ENCODE measurements around the gene FAM120B. TPM values are rescaled to one million over a fixed set of nuclear protein-coding genes. Genes with fewer than 3 reads are reported as not detected.

Gene FAM120B
- total and polyA plus RNA-seq, 2 of the 4 experiments (the other 2 are of a cell fraction), result 15.3 to 28.0 TPM

- Histone ChIP-seq H3K9me3 (ENCODE audit: control insufficient read depth, insufficient read depth, low read length) (no peaks in the 10 kb centered on the region), H2BK15ac (ENCODE audit: low read depth, low read length) (no peak overlapping the region), H4K5ac (ENCODE audit: low read depth, low read length) (no peak overlapping the region), H2AK5ac (ENCODE audit: low read depth, low read length) (no peak overlapping the region), H3K23ac (ENCODE audit: low read depth, low read length) (no peak overlapping the region), H4K20me1 (ENCODE audit: insufficient read depth, low read length) (no peaks in the 10 kb centered on the region), H3K27me3 (ENCODE audit: control insufficient read depth, insufficient read depth, low read length) (peaks cover 5% of the 10 kb centered on the region; the same call in 1 of the 2 replicates), H2BK120ac (ENCODE audit: low read depth, low read length) (no peak overlapping the region), H2AFZ (replicated peaks; ENCODE audit: low read length, poor library complexity) (no peak overlapping the region), H3K4me1 (ENCODE audit: control insufficient read depth, insufficient read depth, low read length) (peaks cover 1% of the 10 kb centered on the region; the same call in 1 of the 2 replicates), H3K9ac (ENCODE audit: low read depth, low read length) (no peak overlapping the region), H3K56ac (ENCODE audit: extremely low read depth, insufficient read depth, low read length) (no peak overlapping the region), H3K79me1 (ENCODE audit: low read depth in 1 of 2, low read length in 2 of 2) (no peaks in the 10 kb centered on the region), H3K36me3 (ENCODE audit: control insufficient read depth, insufficient read depth, low read length) (no peaks in the 10 kb centered on the region), H3K18ac (ENCODE audit: low read depth, low read length) (no peak overlapping the region), H3K4me2 (ENCODE audit: low read depth, low read length) (no peak overlapping the region), H3K14ac (replicated peaks; ENCODE audit: low read depth, low read length) (no peak overlapping the region), H3K4ac (ENCODE audit: low read depth, low read length) (no peak overlapping the region), H2BK20ac (ENCODE audit: low read depth, low read length) (no peak overlapping the region), H3K4me3 (ENCODE audit: insufficient read depth, low read depth, low read length) (no peak overlapping the region), H2AK9ac (replicated peaks; ENCODE audit: low read depth, low read length, poor library complexity) (no peak overlapping the region), H4K91ac (ENCODE audit: insufficient read depth, low read depth, low read length) (no peak overlapping the region), H3K9me1 (ENCODE audit: insufficient read depth, low read length) (no peaks in the 10 kb centered on the region), H2BK5ac (ENCODE audit: low read depth, low read length, poor library complexity, severe bottlenecking) (no peak overlapping the region), H4K8ac (ENCODE audit: low read depth in 2 of 2, low read length in 2 of 2) (no peak overlapping the region), H3K27ac (ENCODE audit: insufficient read depth, low read length) (no peak overlapping the region)
- in situ Hi-C loops (cut with MboI; ENCODE audit: low sequenced_read_pairs) (no loop called here), intact Hi-C loops (cut with micrococcal nuclease) (no loop called here), dilution Hi-C loops (cut with HindIII; ENCODE audit: low sequenced_read_pairs, unreplicated experiment) (no loop called here)
- no peak for DNase-seq
- TF ChIP-seq, protein P1, sequence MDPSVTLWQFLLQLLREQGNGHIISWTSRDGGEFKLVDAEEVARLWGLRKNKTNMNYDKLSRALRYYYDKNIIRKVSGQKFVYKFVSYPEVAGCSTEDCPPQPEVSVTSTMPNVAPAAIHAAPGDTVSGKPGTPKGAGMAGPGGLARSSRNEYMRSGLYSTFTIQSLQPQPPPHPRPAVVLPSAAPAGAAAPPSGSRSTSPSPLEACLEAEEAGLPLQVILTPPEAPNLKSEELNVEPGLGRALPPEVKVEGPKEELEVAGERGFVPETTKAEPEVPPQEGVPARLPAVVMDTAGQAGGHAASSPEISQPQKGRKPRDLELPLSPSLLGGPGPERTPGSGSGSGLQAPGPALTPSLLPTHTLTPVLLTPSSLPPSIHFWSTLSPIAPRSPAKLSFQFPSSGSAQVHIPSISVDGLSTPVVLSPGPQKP (IDR thresholded peaks at IDR 0.05; ENCODE audit: borderline replicate concordance, low read depth, low read length), result no peak
- no peak for TF ChIP-seq USF2 (IDR thresholded peaks at IDR 0.05; ENCODE audit: low read depth, low read length)
- no peak for TF ChIP-seq CHD1 (IDR thresholded peaks at IDR 0.05; ENCODE audit: low read depth, low read length)
- TF ChIP-seq RFX5 (IDR thresholded peaks at IDR 0.05; ENCODE audit: low read depth, low read length), result no peak
- TF ChIP-seq BHLHE40 (IDR thresholded peaks at IDR 0.05; ENCODE audit: low read depth, low read length), result no peak
- TF ChIP-seq RAD21 (IDR thresholded peaks at IDR 0.05; ENCODE audit: low read length), result no peak
- no peak for TF ChIP-seq NFE2L2 (IDR thresholded peaks at IDR 0.05; ENCODE audit: low read depth, low read length)
- TF ChIP-seq SMC3 (IDR thresholded peaks at IDR 0.05; ENCODE audit: low read depth, low read length), result no peak
- TF ChIP-seq RCOR1 (IDR thresholded peaks at IDR 0.05; ENCODE audit: insufficient replicate concordance, low read length), result no peak
- TF ChIP-seq CEBPB (IDR thresholded peaks at IDR 0.05; ENCODE audit: low read depth, low read length), result no peak
- no peak for TF ChIP-seq MAZ (IDR thresholded peaks at IDR 0.05; ENCODE audit: borderline replicate concordance, low read depth, low read length)
- TF ChIP-seq MAFK (IDR thresholded peaks at IDR 0.05; ENCODE audit: low read depth, low read length), result no peak
- no peak for TF ChIP-seq MXI1 (IDR thresholded peaks at IDR 0.05; ENCODE audit: borderline replicate concordance, low read depth, low read length)
- no peak for TF ChIP-seq FOS (IDR thresholded peaks at IDR 0.05; ENCODE audit: low read depth, low read length)
- no peak for TF ChIP-seq POLR2A (IDR thresholded peaks at IDR 0.05; ENCODE audit: low read depth, low read length)
- TF ChIP-seq CTCF (conservative IDR thresholded peaks at IDR 0.05; ENCODE audit: low read depth, low read length), result no peak
- POLR2A ChIA-PET (ENCODE audit: unreplicated experiment), result no interaction called here
- no TSS peak for BruUV-seq (replicated peaks)
- no peak for ATAC-seq (ENCODE audit: low read depth)
- CTCF ChIA-PET, result interaction anchor here (1.2 kb wide), 1 partner anchor 9 kb away, joined by 3 read pairs; no protein-coding TSS in a partner anchor
- no CpG with 5 or more reads among the region's 7 CpGs for WGBS, 2 experiments (ENCODE audit: extremely low coverage in 2 of 2, insufficient read length in 1 of 2)
Observed at GRCh38 chr6:170260686-170261085, 45.9 kb upstream of the FAM120B start.
